HG03565 (cell line): ENCODE data around the gene HSFY2.
"Not testable (repeated sequence)": the region's sequence is repeated elsewhere in the genome, so short reads cannot be mapped to it uniquely, and the experiment has no call there.

Experiments used
- ATAC-seq: cut with Tn5 transposase; IDR thresholded peaks from one replicate; pipeline ENCODE4 v1.9.1; 2021; ENCODE audit warnings: mild to moderate bottlenecking, moderate library complexity; ENCODE audit not compliant: unreplicated experiment

HSFY2 gene, protein sequence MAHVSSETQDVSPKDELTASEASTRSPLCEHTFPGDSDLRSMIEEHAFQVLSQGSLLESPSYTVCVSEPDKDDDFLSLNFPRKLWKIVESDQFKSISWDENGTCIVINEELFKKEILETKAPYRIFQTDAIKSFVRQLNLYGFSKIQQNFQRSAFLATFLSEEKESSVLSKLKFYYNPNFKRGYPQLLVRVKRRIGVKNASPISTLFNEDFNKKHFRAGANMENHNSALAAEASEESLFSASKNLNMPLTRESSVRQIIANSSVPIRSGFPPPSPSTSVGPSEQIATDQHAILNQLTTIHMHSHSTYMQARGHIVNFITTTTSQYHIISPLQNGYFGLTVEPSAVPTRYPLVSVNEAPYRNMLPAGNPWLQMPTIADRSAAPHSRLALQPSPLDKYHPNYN

DNA sequence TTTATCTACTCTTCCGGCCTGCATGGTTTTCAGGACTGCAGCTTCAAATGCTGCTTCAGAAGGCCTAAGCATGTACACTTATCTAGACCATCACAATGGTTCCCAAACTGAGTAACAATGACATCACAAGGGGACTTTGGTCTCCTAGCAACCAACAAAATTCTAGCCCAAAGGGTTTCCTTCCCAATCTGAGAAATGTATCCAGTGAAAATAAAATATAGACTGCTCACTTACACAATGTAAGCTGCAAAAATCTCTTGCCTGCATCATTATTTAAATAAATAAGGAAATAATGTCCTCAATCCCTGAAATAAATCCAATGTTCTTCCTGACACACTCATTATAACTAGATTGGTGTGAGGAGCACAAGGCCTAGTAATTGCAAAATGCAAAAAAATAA is at the start of gene HSFY2:
HSFY2 (minus strand) TSS at position 101 of the 400 bp plus-strand sequence. CDS start 117 bp downstream, outside the sequence.
- not testable (repeated sequence) for ATAC-seq

DNA sequence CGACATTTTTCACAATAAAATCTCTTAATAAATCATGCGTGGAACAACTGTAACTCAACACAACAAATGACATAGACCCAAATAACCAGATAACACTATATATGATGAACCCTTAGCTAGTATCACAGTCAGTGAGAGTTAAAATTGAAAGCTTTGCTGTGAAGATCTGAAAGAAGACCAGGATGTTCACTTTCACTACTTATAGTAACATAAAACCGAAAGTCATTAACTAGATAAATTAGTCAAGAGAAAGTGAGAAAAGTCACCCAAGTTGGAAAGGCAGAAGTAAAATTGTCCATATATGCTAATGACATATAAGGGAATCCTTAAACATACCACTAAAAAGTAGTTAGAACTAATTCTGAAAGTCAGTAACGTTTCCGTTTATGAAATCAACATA is 42.2 kb upstream of the HSFY2 start:
- peak; percentile 87 for ATAC-seq

DNA sequence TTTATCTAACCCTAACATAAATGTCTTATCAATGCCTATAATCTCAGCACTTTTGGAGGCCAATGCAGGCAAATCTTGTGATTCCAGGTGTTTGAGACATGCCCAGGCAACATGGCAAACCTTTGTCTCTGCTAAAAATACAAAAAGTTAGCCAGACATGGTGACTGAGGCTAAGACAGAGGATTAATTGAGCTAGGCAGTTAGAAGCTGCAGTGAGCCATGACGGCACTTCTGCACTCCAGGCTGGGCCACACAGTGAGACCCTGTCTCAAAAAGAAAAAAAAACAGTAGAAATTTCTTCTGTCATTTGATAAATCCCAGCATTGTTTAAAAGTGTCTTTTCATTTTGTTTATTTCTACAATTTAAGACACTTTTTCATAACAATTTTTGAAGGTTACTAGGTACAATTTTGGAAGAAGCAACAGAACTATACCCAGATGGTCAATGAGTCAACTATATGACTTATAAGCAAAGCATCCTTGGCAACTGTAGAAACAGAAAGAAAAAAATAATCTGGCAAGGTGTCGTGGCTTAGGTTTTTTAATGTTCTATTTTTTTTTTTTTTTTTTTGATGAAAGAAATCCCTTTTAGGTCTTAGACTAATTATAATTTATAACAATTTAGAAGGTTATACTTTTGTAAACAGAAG is 15.3 kb upstream of the HSFY2 start:
- ATAC-seq, result not testable (repeated sequence)

DNA sequence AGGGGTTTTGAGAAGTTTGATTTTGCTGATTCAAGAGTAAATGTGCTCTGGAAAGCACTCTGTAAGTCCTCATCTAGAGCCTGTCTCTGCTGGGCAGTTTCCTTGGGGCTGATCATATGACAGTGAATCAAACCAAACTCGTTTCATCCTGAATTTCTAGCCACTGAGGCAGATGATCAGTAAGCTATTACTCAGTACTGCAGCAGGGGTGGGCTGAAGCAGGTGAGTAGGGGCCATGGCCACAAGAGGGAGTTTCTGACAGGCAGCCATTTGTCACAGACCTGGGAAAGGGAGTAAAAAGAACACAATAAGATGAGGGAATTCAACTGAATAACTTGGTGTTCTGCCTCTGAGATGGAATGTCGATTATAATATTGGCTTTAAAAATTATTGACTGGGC is 19.5 kb downstream of the HSFY2 start:
- not testable (repeated sequence) for ATAC-seq

DNA sequence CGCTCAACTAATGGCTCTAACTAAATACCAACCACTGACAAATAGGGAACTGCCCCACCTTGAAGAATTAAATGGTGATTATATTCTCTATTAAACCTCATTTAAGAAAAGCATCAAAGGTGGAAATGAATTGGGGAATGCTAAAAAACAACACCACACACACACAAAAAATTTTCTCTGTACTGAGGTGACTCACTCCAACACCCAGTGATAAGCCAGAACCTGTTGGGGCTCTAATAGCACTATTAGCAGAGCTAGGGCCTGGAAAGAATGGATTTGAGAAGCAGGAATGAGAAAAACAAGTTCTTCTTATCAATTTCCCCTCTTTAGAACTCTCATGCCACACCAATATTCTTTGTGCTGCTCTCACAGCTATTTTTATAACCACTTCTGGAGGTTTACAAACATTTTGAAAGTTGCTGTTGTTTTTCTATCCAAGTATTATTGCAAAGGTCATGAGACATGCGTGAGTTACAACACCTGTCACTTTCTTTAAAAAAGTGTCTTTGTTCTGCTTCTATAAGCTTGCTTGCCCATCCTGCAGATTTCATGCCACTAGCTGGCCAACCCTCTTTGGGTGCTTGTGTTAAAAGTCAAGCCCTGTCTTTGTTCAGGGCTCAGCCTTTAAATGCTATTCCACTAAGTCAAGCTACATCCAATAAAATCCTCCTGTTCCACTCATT is 20.3 kb downstream of the HSFY2 start:
- ATAC-seq, result not testable (repeated sequence)

DNA sequence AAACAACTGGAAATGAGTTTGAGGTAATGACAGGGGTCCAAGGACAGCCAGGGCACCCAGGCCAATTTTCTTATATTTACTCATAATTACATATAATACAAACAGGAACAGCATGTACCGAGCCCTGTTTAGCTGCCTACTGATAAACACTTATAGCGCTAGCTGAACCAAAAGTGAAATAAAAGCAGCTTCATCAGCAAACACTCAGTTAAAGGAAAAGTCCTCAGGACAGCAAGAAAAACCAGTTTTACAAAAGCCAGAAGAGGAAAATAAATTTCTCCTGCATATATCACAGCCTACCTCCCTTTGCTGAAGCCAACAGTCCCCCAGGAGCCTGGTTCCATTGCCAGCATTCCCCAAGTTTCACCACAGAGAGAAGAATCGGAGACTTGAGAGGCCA is 49.8 kb downstream of the HSFY2 start:
- ATAC-seq, result not testable (repeated sequence)
